Ovary (tissue), 3 donors: Measurements from ENCODE around the gene LCN10.

Experiments used
- CTCF ChIP-seq, 3 donors: fragments of 450-650 bp in 2 of 3; fragments of 200-600 bp in 1 of 3; IDR thresholded peaks; one replicate each; pipeline versions ENCODE4 v1.5.1 to v1.8.0; 2016 to 2022; ENCODE audit warnings: antibody characterized with exemption in 3 of 3, mild to moderate bottlenecking in 1 of 3
- EP300 ChIP-seq: sonication (generic); formaldehyde crosslinking; IDR thresholded peaks from one replicate; pipeline ENCODE4 v1.6.1; 2017; ENCODE audit warnings: antibody characterized with exemption
- POLR2A ChIP-seq: fragments of 450-650 bp; IDR thresholded peaks from one replicate; pipeline ENCODE4 v1.6.1; 2017; ENCODE audit warnings: antibody characterized with exemption, mild to moderate bottlenecking, moderate library complexity
- donor health status: DM: no; HTN: no; CAD: no.

GRCh38 chr9:136693490-136694162 is 49.1 kb downstream of the LCN10 start:
- no peak for TF ChIP-seq CTCF (IDR thresholded peaks at IDR 0.05)
- TF ChIP-seq POLR2A, result no peak
- TF ChIP-seq EP300, result no peak
